Progenitor cell of endocrine pancreas (in vitro differentiated cells): ENCODE data around the gene MAST4. TPM values are rescaled to one million over a fixed set of nuclear protein-coding genes. Genes with fewer than 3 reads are reported as not detected.

ENCODE experiments used
- DNase-seq: peaks from one replicate; pipeline ENCODE4 v3.0.0; 2021; ENCODE audit warnings: low spot score; ENCODE audit not compliant: unreplicated experiment
- H3K27ac Mint-ChIP-seq: 2 replicates; pipeline ENCODE4 v1.8.0; 2021; ENCODE audit warnings: mild to moderate bottlenecking, moderate library complexity, mixed read lengths
- H3K27me3 Mint-ChIP-seq: 2 replicates; pipeline ENCODE4 v1.8.0; 2021; ENCODE audit warnings: mixed read lengths
- H3K36me3 Mint-ChIP-seq: 2 replicates; pipeline ENCODE4 v1.8.0; 2022; ENCODE audit warnings: mixed read lengths; ENCODE audit not compliant: insufficient read depth
- H3K4me1 Mint-ChIP-seq: 2 replicates; pipeline ENCODE4 v1.8.0; 2021; ENCODE audit warnings: low read depth, mixed read lengths
- H3K4me3 Mint-ChIP-seq: 2 replicates; pipeline ENCODE4 v1.8.0; 2021; ENCODE audit warnings: low read depth, mild to moderate bottlenecking, moderate library complexity, mixed read lengths
- H3K9me3 Mint-ChIP-seq: 2 replicates; pipeline ENCODE4 v1.8.0; 2021; ENCODE audit warnings: low read depth, mixed read lengths
- CTCF ChIP-seq: fragments of 200-600 bp; sonication (generic); IDR thresholded peaks from one replicate; pipeline ENCODE4 v1.5.0; 2021; ENCODE audit warnings: antibody characterized with exemption, mild to moderate bottlenecking; ENCODE audit not compliant: unreplicated experiment
- total RNA-seq: library from RNA; stranded (reverse); gene quantifications from 2 replicates; pipeline ENCODE4 v1.2.1, GENCODE V29; 2021

Gene MAST4
- total RNA-seq, 1 donor from 2014 or later, result 45.3 TPM

GRCh38 chr5:67033880-67034651 lies 437.9 kb downstream of the MAST4 start:
- H3K4me1 Mint-ChIP-seq, result peaks cover 37% of the 10 kb centered on the region
- H3K27ac Mint-ChIP-seq, result no peak overlapping the region
- no peaks in the 10 kb centered on the region for H3K9me3 Mint-ChIP-seq
- no peak for DNase-seq
- H3K27me3 Mint-ChIP-seq, result no peaks in the 10 kb centered on the region
- TF ChIP-seq CTCF, result no peak
- H3K36me3 Mint-ChIP-seq, result no peaks in the 10 kb centered on the region
- no peak overlapping the region for H3K4me3 Mint-ChIP-seq

GRCh38 chr5:67035098-67035740 lies 439.0 kb downstream of the MAST4 start:
- H3K27ac Mint-ChIP-seq, result no peak overlapping the region
- DNase-seq, result no peak
- TF ChIP-seq CTCF, result no peak
- H3K27me3 Mint-ChIP-seq, result no peaks in the 10 kb centered on the region
- H3K9me3 Mint-ChIP-seq, result no peaks in the 10 kb centered on the region
- H3K4me3 Mint-ChIP-seq, result no peak overlapping the region
- no peaks in the 10 kb centered on the region for H3K36me3 Mint-ChIP-seq
- H3K4me1 Mint-ChIP-seq, result peaks cover 33% of the 10 kb centered on the region

- H3K27me3 Mint-ChIP-seq, result no peaks in the 10 kb centered on the region
- H3K4me3 Mint-ChIP-seq, result no peak overlapping the region
- no peak overlapping the region for H3K27ac Mint-ChIP-seq
- TF ChIP-seq CTCF, result no peak
- H3K36me3 Mint-ChIP-seq, result no peaks in the 10 kb centered on the region
- no peaks in the 10 kb centered on the region for H3K9me3 Mint-ChIP-seq
- DNase-seq, result no peak
- peaks cover 22% of the 10 kb centered on the region for H3K4me1 Mint-ChIP-seq
Measured at GRCh38 chr5:67037171-67037570, 441.0 kb downstream of the MAST4 start.

GRCh38 chr5:67038817-67039603 lies 442.8 kb downstream of the MAST4 start:
- TF ChIP-seq CTCF, result no peak
- Mint-ChIP-seq H3K27ac (no peak overlapping the region), H3K36me3 (no peaks in the 10 kb centered on the region), H3K4me1 (peaks cover 16% of the 10 kb centered on the region), H3K9me3 (no peaks in the 10 kb centered on the region), H3K4me3 (no peak overlapping the region), H3K27me3 (no peaks in the 10 kb centered on the region)
- no peak for DNase-seq
